NCI-H82 treated with DMSO at 0.1 percent for 48 hours (cell line): Measurements from ENCODE around the gene ALOXE3.

Experiments
- DNase-seq: peaks from one replicate; lab custom pipeline; 2025; ENCODE audit not compliant: unreplicated experiment; lab: John Stamatoyannopoulos, UW

The ALOXE3 gene

DNA sequence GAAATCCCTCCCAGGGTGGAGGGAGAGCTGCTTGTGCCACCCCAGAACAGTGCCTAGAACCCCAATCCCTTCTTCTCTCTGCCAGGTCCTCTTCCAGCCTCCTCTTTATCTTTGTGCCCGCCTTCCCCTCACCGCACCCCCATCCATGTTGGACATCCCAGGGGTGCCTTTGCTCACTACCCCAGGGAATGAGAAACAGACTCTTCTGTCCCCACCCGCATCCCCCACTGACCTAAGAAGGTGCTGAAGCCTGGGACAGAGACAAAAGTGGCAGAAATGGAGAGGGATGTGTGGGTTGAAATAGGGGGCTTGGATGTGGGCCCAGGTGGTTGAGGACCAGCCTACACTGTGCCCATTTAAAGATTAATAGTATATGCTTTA lies 62.5 kb downstream of the ALOXE3 start:
- DNase-seq: no peak

DNA sequence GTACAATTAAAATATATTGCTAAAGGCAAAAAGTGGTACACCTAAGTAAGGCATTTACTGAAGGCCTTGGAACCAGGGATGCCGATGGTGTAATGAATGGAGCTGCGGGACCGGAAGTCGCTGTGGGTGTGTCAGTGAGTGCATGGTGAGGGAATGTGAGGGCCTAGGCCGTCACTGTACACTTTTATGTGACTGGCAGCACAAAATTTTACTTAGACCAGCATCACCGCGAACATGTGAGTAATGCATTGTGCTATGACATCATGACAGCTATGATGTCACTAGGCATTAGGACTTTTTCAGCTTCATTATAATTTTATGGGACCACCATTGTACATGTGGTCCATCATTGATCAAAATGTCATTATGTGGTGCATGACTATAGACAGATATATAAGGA lies 64.7 kb downstream of the ALOXE3 start:
- no peak for DNase-seq

DNA sequence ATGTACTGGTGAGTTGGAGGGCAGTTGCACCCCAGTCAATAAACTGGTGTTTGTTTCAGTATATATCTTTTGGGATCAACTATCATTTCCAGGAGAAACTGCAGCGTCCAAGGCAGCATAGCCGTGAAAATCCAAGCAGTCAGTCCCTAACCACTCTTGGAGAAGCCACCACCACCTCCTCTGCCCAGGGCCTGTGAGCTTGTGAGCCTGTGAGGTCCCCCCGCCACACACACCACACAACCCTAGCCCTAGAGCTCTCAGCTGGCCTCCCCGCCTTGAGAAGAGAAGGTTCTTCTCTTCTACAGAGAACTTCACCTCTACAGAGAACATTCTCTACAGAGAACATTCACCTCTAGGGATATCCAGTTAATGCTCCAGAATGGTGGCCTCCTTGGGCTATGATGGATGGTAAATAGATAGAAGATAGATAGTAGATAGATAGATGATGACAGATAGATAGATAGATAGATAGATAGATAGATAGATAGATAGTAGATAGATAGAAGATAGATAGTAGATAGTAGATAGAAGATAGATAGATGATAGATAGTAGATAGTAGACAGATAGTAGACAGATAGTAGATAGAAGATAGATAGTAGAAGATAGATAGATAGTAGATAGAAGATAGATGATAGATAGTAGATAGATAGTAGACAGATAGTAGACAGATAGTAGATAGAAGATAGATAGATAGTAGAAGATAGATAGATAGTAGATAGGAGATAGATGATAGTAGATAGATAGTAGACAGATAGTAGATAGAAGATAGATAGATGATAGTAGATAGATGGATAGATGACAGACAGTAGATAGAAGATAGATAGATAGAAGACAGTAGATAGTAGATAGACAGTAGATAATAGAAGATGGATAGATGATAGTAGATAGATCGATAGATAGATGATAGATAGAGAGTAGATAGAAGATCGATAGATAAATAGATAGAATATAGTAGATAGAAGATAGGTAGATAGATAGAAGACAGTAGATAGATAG lies 65.8 kb downstream of the ALOXE3 start:
- DNase-seq: no peak

DNA sequence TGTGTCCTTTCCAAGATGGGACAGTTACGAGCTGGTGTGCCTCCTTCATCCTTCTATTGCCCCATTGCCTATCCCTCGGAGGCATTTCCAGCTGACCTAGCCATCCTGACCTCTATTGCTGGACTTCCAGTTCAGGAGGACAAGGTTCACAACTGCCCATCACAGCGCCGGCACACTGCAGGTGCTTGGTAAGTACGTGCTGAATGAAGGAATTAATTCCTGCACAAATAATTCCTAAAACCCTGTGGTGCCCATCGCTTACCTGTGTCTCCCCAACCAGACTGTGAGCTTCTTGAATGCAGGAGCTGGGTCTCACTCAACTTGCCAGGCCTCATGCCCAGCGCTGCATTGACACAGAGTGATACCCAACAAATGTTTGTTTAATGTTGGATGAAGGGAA lies 66.5 kb downstream of the ALOXE3 start:
- DNase-seq: no peak

DNA sequence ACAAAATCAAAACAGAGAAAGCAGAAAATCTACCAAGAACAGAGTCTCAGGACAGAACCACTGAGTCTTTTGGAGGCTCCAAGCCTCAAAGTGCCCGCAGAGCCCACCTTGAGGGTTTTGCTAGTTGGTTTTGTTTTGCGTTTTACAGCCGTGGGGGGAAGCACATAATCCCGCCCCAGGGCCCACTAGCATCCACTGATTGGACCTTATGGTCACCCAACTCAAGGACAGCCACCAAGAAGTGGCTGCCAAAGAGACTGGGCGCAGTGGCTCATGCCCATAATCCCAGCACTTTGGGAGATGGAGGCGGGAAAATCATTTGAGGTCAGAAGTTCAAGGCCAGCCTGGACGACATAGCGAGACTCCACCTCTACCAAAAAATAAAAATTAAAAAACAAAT lies 69.6 kb downstream of the ALOXE3 start:
- no peak for DNase-seq

DNA sequence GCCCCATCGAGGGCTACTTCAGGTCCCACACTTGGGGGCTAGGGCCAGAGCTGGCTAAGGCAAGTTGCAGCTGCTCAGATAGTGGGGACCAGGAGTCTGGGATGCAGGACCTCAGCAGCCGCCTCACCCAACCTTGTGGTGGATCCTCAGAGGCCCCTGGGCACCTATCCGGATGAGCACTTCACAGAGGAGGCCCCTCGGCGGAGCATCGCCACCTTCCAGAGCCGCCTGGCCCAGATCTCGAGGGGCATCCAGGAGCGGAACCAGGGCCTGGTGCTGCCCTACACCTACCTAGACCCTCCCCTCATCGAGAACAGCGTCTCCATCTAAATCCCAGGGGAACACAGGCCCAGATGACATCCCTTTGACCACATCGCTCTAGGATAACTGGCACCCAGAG lies 70.1 kb downstream of the ALOXE3 start:
- DNase-seq: no peak

DNA sequence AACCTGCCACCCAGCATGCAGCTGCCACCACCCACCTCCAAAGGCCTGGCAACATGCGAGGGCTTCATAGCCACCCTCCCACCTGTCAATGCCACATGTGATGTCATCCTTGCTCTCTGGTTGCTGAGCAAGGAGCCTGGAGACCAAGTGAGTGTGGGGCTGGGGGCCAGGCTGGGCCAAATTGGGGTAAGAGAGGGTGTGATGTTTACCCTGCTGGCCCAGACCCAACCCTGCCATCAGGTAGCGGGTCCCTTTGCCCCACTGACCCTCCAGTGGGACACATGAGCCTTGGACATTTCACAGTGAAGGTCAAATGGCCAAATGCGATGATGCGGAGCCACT lies 70.6 kb downstream of the ALOXE3 start:
- DNase-seq: no peak

DNA sequence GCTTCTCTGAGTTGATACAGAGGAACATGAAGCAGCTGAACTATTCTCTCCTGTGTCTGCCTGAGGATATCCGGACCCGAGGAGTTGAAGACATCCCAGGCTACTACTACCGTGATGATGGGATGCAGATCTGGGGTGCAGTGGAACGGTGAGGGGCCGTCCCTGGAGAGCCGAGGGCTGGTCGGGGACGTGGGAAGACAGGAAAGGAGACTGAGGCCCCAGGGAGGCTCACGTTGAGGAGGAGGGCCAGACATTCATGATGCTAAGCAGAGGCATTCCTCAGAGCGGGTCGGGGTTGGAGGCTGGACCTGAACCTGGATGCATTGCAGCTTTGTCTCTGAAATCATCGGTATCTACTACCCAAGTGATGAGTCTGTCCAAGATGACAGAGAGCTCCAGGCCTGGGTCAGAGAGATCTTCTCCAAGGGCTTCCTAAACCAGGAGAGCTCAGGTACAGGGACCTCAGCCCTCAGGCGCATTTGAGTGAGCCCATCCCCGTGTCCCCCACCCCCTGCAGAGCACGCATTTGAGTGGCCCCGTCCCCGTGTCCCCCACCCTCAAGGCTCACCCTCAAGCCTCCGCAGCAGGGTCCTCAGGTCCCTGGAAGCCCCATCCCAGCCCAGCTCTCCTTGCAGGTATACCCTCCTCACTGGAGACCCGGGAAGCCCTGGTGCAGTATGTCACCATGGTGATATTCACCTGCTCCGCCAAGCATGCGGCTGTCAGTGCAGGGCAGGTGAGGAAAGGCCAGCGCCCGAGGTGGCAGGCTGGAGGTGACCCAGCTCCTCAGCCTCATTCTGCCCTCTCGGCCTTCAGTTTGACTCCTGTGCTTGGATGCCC lies 71.2 kb downstream of the ALOXE3 start:
- DNase-seq: no peak

DNA sequence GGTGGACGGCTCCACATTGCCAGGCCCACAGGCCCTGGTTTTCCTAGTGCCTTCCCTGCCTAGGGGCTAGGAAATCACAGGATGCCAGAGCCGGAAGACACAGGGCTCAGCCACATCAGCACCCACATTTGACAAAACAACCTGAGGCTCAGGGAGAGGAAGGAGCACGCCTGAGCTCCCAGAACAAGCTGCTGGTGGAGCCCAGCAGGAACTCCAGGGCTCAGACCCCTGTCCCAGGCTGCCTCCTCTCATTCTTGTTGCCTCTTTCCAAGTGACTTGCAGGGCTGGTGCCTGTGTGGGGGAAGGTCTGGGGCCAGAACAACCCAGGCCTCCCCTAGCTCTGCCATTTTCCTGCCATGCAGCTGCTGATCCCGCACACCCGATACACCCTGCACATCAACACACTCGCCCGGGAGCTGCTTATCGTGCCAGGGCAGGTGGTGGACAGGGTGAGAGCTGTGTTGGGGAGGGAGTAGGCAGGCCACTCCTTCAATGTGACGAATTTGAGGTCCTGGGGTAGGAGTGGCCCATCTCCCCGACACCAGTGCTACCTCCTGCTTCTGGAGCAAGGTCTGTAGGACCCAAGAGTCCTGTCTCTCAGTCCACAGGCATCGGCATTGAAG lies 71.9 kb downstream of the ALOXE3 start:
- no peak for DNase-seq
